Glutamatergic neuron (in vitro differentiated cells): ENCODE measurements around the gene WDR45. TPM values are rescaled to one million over a fixed set of nuclear protein-coding genes. Genes with fewer than 3 reads are reported as not detected.

Experiments used
- DNase-seq: peaks from one replicate; pipeline ENCODE4 v3.0.0; 2022
- H3K27ac Mint-ChIP-seq: one replicate; pipeline ENCODE4 v1.8.0; 2020; ENCODE audit warnings: mild to moderate bottlenecking, mixed read lengths, inconsistent platforms; ENCODE audit not compliant: unreplicated experiment
- H3K27me3 Mint-ChIP-seq: one replicate; pipeline ENCODE4 v1.8.0; 2020; ENCODE audit warnings: mild to moderate bottlenecking, moderate library complexity, mixed read lengths, inconsistent platforms; ENCODE audit not compliant: unreplicated experiment
- H3K36me3 Mint-ChIP-seq: one replicate; pipeline ENCODE4 v1.8.0; 2020; ENCODE audit warnings: mild to moderate bottlenecking, mixed read lengths, inconsistent platforms; ENCODE audit not compliant: unreplicated experiment
- H3K4me1 Mint-ChIP-seq: one replicate; pipeline ENCODE4 v1.8.0; 2020; ENCODE audit warnings: mild to moderate bottlenecking, low read depth, mixed read lengths, inconsistent platforms; ENCODE audit not compliant: unreplicated experiment
- H3K4me3 Mint-ChIP-seq: one replicate; pipeline ENCODE4 v1.8.0; 2020; ENCODE audit warnings: mild to moderate bottlenecking, mixed read lengths, inconsistent platforms; ENCODE audit not compliant: unreplicated experiment
- H3K9me3 Mint-ChIP-seq: one replicate; pipeline ENCODE4 v1.8.0; 2020; ENCODE audit warnings: mild to moderate bottlenecking, moderate library complexity, mixed read lengths, inconsistent platforms; ENCODE audit not compliant: unreplicated experiment
- total RNA-seq: library from RNA; stranded (reverse); fragmentation: NEBNext Ultra II Directional; extraction: Animal tissue kit (Norgen Biotek cat#: 25700); gene quantifications from one replicate; pipeline ENCODE4 v1.2.1, GENCODE V29; 2021; ENCODE audit not compliant: unreplicated experiment
- TF ChIP-seq, protein P1 (sequence below): fragments of 200-600 bp; sonication (generic); IDR thresholded peaks from one replicate; pipeline ENCODE4 v1.5.0; 2021; ENCODE audit not compliant: partially characterized antibody, unreplicated experiment

Gene WDR45
- total RNA-seq, 1 donor from 2014 or later = 66.4 TPM

DNA sequence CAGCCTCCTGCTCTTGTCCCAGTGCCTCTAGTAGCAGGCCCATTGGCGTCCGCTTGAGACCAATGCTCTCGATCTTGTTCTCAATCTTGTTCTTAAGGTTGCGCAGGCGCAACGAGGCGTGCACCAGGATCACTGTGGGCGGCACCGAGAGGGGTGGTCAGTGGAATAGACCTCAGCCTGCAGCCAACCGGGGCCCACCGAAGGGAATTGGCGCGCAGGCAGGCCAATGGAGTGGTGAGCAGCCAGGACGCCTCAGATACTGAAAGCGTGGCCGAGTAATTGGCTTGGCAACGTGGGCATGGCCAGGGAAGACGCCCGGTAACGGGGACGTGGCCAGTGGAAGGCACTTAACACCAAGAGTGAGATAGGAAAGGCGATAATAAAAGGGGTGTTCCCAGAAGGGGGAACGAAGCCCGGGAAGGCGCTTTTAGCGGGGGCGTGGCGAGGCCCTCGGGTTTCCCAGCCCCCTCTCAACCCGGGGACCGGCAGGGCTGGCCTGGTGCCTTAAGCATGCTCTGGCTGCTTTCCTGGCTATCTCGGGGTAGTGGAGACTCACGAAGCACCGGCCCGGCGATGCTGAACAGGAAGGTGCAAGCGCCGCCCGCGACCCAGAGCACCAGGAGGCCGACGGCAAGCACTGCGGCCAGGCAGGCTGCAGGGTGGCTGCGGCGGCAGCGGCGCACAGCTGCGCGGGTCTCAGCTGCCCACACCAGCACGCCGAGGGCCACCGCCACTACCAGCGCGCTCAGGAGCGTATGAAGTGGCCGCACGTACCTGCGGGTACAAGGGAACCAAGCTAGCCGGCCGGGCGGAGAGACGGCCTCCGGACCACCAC, 7.6 kb downstream of the WDR45 start:
- peak; percentile 70 for DNase-seq
- H3K27me3 Mint-ChIP-seq = peaks cover 5% of the 10 kb centered on the region
- H3K36me3 Mint-ChIP-seq = no peaks in the 10 kb centered on the region
- H3K27ac Mint-ChIP-seq = peak overlapping the region; percentile 77
- H3K4me1 Mint-ChIP-seq = peaks cover 5% of the 10 kb centered on the region
- peaks cover 3% of the 10 kb centered on the region for H3K9me3 Mint-ChIP-seq
- peak overlapping the region; percentile 94 for H3K4me3 Mint-ChIP-seq
- TF ChIP-seq, protein P1, sequence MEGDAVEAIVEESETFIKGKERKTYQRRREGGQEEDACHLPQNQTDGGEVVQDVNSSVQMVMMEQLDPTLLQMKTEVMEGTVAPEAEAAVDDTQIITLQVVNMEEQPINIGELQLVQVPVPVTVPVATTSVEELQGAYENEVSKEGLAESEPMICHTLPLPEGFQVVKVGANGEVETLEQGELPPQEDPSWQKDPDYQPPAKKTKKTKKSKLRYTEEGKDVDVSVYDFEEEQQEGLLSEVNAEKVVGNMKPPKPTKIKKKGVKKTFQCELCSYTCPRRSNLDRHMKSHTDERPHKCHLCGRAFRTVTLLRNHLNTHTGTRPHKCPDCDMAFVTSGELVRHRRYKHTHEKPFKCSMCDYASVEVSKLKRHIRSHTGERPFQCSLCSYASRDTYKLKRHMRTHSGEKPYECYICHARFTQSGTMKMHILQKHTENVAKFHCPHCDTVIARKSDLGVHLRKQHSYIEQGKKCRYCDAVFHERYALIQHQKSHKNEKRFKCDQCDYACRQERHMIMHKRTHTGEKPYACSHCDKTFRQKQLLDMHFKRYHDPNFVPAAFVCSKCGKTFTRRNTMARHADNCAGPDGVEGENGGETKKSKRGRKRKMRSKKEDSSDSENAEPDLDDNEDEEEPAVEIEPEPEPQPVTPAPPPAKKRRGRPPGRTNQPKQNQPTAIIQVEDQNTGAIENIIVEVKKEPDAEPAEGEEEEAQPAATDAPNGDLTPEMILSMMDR = no peak

DNA sequence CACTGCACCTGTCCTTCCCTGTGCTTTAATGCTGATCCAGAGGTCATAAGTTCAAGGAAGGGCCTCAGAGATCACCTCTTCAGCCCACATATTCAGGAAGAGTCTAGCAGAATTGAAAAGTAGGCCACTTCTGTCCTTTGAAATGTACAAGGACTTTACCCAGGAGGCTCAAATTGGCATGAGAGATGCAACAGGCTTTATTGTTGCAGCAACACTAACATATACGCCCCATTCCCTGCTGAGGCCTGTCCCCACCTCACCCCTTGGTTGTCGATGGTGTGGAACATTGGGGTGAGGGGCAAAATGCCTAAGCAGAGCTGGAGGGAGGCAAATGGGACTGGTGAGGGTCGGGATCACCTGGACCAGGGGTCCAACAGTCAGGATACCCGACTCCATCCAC, 8.7 kb downstream of the WDR45 start:
- Mint-ChIP-seq H3K4me1 (peaks cover 5% of the 10 kb centered on the region), H3K27ac (no peak overlapping the region), H3K27me3 (peaks cover 7% of the 10 kb centered on the region), H3K4me3 (peak overlapping the region; percentile 34), H3K36me3 (no peaks in the 10 kb centered on the region), H3K9me3 (peaks cover 5% of the 10 kb centered on the region)
- TF ChIP-seq, protein P1 = no peak
- no peak for DNase-seq

DNA sequence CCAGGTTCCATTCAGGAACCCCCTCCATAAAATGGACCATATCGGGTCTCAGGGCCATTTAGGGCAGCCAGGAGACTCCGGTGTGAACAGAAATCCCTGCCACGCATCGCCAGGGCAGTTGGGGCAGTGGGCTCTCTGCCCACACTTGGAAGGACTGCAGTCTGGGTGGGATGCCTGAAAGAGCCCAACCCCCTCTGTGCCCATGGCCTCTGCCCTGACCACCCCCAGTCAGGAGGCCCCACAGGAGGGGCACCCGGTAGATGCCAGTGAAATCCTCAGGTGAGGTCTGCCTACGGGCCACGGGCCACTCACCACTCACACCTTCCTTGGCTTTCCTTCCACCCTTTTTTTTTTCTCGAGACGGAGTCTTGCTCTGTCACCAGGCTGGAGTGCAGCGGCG, 10.6 kb downstream of the WDR45 start:
- no peaks in the 10 kb centered on the region for H3K36me3 Mint-ChIP-seq
- peaks cover 8% of the 10 kb centered on the region for H3K9me3 Mint-ChIP-seq
- no peak for DNase-seq
- H3K4me3 Mint-ChIP-seq = no peak overlapping the region
- H3K27ac Mint-ChIP-seq = no peak overlapping the region
- peaks cover 7% of the 10 kb centered on the region for H3K27me3 Mint-ChIP-seq
- TF ChIP-seq, protein P1 = no peak
- H3K4me1 Mint-ChIP-seq = peaks cover 5% of the 10 kb centered on the region

DNA sequence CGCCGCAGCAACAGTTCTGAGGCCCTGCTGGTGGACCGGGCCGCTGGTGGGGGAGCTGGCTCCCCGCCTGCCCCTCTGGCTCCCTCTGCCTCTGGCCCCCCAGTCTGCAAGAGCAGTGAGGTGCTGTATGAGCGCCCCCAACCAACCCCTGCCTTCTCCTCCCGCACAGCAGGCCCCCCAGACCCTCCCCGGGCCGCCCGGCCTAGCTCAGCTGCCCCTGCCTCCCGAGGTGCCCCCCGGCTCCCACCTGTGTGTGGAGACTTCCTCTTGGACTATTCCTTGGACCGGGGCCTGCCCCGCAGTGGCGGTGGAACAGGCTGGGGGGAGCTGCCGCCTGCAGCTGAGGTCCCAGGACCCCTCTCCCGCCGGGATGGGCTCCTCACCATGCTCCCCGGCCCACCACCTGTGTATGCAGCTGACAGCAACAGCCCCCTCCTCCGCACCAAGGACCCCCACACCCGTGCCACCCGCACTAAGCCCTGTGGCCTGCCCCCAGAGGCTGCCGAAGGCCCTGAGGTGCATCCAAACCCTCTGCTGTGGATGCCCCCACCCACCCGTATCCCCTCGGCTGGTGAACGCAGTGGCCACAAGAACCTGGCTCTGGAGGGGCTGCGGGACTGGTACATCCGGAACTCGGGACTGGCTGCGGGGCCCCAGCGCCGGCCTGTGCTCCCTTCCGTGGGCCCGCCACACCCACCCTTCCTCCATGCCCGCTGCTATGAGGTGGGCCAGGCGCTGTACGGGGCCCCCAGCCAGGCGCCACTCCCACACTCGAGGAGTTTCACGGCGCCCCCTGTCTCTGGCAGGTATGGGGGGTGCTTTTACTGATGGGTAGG, 12.2 kb downstream of the WDR45 start:
- no peak for DNase-seq
- Mint-ChIP-seq H3K4me3 (no peak overlapping the region), H3K27me3 (peaks cover 4% of the 10 kb centered on the region), H3K9me3 (peaks cover 8% of the 10 kb centered on the region), H3K36me3 (no peaks in the 10 kb centered on the region), H3K4me1 (peaks cover 5% of the 10 kb centered on the region), H3K27ac (no peak overlapping the region)
- TF ChIP-seq, protein P1 = no peak
